A549 (cell line): ENCODE results near the gene LTA.

ENCODE experiments used
- CEBPB ChIP-seq, 2 experiments: fragments of >200 bp in 1 of 2; sonication (Bioruptor Twin) in 1 of 2; formaldehyde crosslinking in 1 of 2; IDR thresholded peaks; 2 replicates each; pipeline ENCODE4 v1.6.1; 2012 to 2016
- SREBF2 ChIP-seq: fragments of 450-650 bp; IDR thresholded peaks from 2 replicates; pipeline ENCODE4 v1.6.1; 2014; ENCODE audit warnings: mild to moderate bottlenecking, moderate library complexity
- TF ChIP-seq, protein P1 (sequence below): fragments of >200 bp; sonication (Bioruptor Twin); formaldehyde crosslinking; IDR thresholded peaks from 3 replicates; pipeline ENCODE4 v1.5.1; 2016

DNA sequence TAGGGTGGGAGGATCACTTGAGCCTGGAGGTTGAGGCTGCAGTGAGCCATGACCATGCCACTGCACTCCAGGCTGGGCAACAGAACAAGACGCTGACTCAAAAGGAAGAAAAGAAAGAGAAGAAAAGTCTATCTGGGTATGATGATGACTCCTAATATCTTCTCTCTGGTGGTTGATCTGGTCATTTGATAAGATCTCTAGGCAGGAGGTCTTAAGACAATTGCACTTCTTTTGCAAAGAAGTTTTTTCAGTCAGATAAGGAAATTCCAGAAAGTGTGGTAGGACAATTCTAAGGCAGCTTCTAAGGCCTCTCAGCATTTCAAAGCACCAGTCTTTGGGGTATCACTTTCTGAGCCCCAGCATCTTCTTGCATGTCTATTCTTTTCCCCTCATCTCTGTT is 35.2 kb downstream of the LTA start:
- no peak for TF ChIP-seq CEBPB (IDR thresholded peaks at IDR 0.05)
- no peak for TF ChIP-seq SREBF2
- TF ChIP-seq, protein P1, sequence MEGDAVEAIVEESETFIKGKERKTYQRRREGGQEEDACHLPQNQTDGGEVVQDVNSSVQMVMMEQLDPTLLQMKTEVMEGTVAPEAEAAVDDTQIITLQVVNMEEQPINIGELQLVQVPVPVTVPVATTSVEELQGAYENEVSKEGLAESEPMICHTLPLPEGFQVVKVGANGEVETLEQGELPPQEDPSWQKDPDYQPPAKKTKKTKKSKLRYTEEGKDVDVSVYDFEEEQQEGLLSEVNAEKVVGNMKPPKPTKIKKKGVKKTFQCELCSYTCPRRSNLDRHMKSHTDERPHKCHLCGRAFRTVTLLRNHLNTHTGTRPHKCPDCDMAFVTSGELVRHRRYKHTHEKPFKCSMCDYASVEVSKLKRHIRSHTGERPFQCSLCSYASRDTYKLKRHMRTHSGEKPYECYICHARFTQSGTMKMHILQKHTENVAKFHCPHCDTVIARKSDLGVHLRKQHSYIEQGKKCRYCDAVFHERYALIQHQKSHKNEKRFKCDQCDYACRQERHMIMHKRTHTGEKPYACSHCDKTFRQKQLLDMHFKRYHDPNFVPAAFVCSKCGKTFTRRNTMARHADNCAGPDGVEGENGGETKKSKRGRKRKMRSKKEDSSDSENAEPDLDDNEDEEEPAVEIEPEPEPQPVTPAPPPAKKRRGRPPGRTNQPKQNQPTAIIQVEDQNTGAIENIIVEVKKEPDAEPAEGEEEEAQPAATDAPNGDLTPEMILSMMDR, result no peak
